Glutamatergic neuron (in vitro differentiated cells): ENCODE results near the gene DOCK2. TPM values are rescaled to one million over a fixed set of nuclear protein-coding genes. Genes with fewer than 3 reads are reported as not detected.

Experiments used
- DNase-seq: peaks from one replicate; pipeline ENCODE4 v3.0.0; 2022
- H3K27ac Mint-ChIP-seq: one replicate; pipeline ENCODE4 v1.8.0; 2020; ENCODE audit warnings: mild to moderate bottlenecking, mixed read lengths, inconsistent platforms; ENCODE audit not compliant: unreplicated experiment
- H3K27me3 Mint-ChIP-seq: one replicate; pipeline ENCODE4 v1.8.0; 2020; ENCODE audit warnings: mild to moderate bottlenecking, moderate library complexity, mixed read lengths, inconsistent platforms; ENCODE audit not compliant: unreplicated experiment
- H3K36me3 Mint-ChIP-seq: one replicate; pipeline ENCODE4 v1.8.0; 2020; ENCODE audit warnings: mild to moderate bottlenecking, mixed read lengths, inconsistent platforms; ENCODE audit not compliant: unreplicated experiment
- H3K4me1 Mint-ChIP-seq: one replicate; pipeline ENCODE4 v1.8.0; 2020; ENCODE audit warnings: mild to moderate bottlenecking, low read depth, mixed read lengths, inconsistent platforms; ENCODE audit not compliant: unreplicated experiment
- H3K4me3 Mint-ChIP-seq: one replicate; pipeline ENCODE4 v1.8.0; 2020; ENCODE audit warnings: mild to moderate bottlenecking, mixed read lengths, inconsistent platforms; ENCODE audit not compliant: unreplicated experiment
- H3K9me3 Mint-ChIP-seq: one replicate; pipeline ENCODE4 v1.8.0; 2020; ENCODE audit warnings: mild to moderate bottlenecking, moderate library complexity, mixed read lengths, inconsistent platforms; ENCODE audit not compliant: unreplicated experiment
- microRNA-seq: library from miRNA; unstranded; fragments of <30 nt; microRNA quantifications from one replicate; pipeline ENCODE4, GENCODE V29; 2020; ENCODE audit not compliant: unreplicated experiment
- total RNA-seq: library from RNA; stranded (reverse); fragmentation: NEBNext Ultra II Directional; extraction: Animal tissue kit (Norgen Biotek cat#: 25700); gene quantifications from one replicate; pipeline ENCODE4 v1.2.1, GENCODE V29; 2021; ENCODE audit not compliant: unreplicated experiment
- TF ChIP-seq, protein P1 (sequence below): fragments of 200-600 bp; sonication (generic); IDR thresholded peaks from one replicate; pipeline ENCODE4 v1.5.0; 2021; ENCODE audit not compliant: partially characterized antibody, unreplicated experiment

DOCK2 gene
- total RNA-seq, 1 donor from 2014 or later, result 0.66 TPM

DNA sequence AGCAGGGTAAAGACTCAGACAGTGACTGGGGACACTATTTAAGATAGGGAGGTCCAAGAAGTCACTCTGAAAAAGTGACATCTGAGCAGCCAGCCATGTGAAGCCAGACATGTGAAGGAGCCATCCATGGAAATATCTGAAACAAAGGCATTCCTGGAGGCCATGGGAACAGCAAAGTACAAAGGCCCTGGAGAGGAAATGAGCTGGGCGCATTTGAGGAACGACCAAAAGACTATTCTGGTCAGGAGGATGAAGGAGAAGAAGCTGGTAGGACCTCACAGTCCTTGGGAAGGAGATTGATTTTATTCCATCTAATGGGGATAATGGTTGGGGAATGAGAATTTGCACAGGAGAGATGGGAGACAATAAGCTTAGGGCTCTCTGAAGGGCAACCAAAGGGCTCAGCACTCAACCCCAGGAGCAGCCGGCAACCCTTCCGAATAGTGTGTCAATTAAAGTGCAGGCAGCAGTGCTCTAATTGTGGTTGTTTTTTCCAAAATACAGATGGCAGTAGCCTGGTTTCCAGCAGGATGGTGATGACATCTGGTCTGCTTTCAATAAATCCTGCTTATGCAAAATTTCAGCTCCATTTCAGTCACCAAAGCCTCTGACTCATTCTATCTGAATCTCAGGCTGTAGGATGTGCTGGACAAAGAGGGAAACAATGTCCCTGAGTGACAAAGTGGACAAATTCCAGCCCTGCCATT is 495.3 kb downstream of the DOCK2 start:
- no peak for DNase-seq

More for the DNA sequence above, 495.3 kb downstream of the DOCK2 start:
- Mint-ChIP-seq H3K9me3 (peaks cover 5% of the 10 kb centered on the region), H3K4me1 (no peaks in the 10 kb centered on the region), H3K36me3 (peaks cover under 1% of the 10 kb centered on the region), H3K4me3 (no peak overlapping the region), H3K27ac (no peak overlapping the region), H3K27me3 (no peaks in the 10 kb centered on the region)
- TF ChIP-seq, protein P1, sequence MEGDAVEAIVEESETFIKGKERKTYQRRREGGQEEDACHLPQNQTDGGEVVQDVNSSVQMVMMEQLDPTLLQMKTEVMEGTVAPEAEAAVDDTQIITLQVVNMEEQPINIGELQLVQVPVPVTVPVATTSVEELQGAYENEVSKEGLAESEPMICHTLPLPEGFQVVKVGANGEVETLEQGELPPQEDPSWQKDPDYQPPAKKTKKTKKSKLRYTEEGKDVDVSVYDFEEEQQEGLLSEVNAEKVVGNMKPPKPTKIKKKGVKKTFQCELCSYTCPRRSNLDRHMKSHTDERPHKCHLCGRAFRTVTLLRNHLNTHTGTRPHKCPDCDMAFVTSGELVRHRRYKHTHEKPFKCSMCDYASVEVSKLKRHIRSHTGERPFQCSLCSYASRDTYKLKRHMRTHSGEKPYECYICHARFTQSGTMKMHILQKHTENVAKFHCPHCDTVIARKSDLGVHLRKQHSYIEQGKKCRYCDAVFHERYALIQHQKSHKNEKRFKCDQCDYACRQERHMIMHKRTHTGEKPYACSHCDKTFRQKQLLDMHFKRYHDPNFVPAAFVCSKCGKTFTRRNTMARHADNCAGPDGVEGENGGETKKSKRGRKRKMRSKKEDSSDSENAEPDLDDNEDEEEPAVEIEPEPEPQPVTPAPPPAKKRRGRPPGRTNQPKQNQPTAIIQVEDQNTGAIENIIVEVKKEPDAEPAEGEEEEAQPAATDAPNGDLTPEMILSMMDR, result no peak

Small RNA genes within 50 kb of the gene (microRNA-seq; reads per million reads assigned to microRNA genes)
- not detected for gene MIR378E

Other genes with a start within 250 kb of the DOCK2 start
- gene SPDL1, start 53.5 kb upstream of the DOCK2 start, total RNA-seq, result 19.0 TPM